Measurements from ENCODE around the gene SMARCC2. TPM values are rescaled to one million over a fixed set of nuclear protein-coding genes. Genes with fewer than 3 reads are reported as not detected.
A peak's percentile ranks its signal among the peaks of the same experiment; 100 is the strongest.

The SMARCC2 gene
- total and polyA plus RNA-seq, 9 of the 15 experiments (the other 6 are each of a cell fraction or from before 2014, with no cell fraction given) = 11.9 to 86.0 (median 36.6) TPM

GRCh38 chr12:56126732-56127239 is 62.5 kb downstream of the SMARCC2 start (continued):
- TF ChIP-seq ZBTB49 (CRISPR knock-in tag; IDR thresholded peaks at IDR 0.05; ENCODE audit: borderline replicate concordance) (no peak), KAT8 (IDR thresholded peaks at IDR 0.05; ENCODE audit: low read depth) (no peak), BRF1 (IDR thresholded peaks at IDR 0.05; ENCODE audit: borderline replicate concordance, extremely low read depth, insufficient read length) (no peak), FOXA3 (CRISPR knock-in tag; conservative IDR thresholded peaks at IDR 0.05 in 1 of 2, IDR thresholded peaks at IDR 0.05 in 1 of 2) (peak; percentile 93 to 99), ETV1 (tag; conservative IDR thresholded peaks at IDR 0.05; ENCODE audit: low read depth) (peak; percentile 79), ZNF41 (CRISPR knock-in tag; conservative IDR thresholded peaks at IDR 0.05) (no peak), ZZZ3 (IDR thresholded peaks at IDR 0.05) (no peak), ZNF184 (CRISPR knock-in tag; IDR thresholded peaks at IDR 0.05) (no peak), RBFOX2 (IDR thresholded peaks at IDR 0.05; ENCODE audit: low read depth, low read length) (peak; percentile 58), ZSCAN32 (CRISPR knock-in tag; IDR thresholded peaks at IDR 0.05) (peak; percentile 37; the same call in 1 of the 2 replicates), RBM14 (IDR thresholded peaks at IDR 0.05; ENCODE audit: borderline replicate concordance, insufficient read depth, low read depth, low read length) (no peak), ELF4 (CRISPR knock-in tag; IDR thresholded peaks at IDR 0.05) (no peak), ZC3H4 (CRISPR knock-in tag; IDR thresholded peaks at IDR 0.05; ENCODE audit: borderline replicate concordance) (no peak), MCM5 (IDR thresholded peaks at IDR 0.05; ENCODE audit: low read depth) (no peak), ZBTB9 (CRISPR knock-in tag; IDR thresholded peaks at IDR 0.05) (no peak), EP400 (IDR thresholded peaks at IDR 0.05) (peak; percentile 73), NR1H2 (CRISPR knock-in tag; IDR thresholded peaks at IDR 0.05) (no peak), PURB (CRISPR knock-in tag; IDR thresholded peaks at IDR 0.05; ENCODE audit: low read depth) (no peak), MXD1 (CRISPR knock-in tag; IDR thresholded peaks at IDR 0.05; ENCODE audit: borderline replicate concordance, poor library complexity, severe bottlenecking) (no peak), ADNP (tag; IDR thresholded peaks at IDR 0.05) (no peak), ELF2 (CRISPR knock-in tag; IDR thresholded peaks at IDR 0.05) (no peak), ZBTB1 (CRISPR knock-in tag; IDR thresholded peaks at IDR 0.05; ENCODE audit: borderline replicate concordance, low read depth) (no peak), NELFE (IDR thresholded peaks at IDR 0.05; ENCODE audit: insufficient read depth, insufficient read length) (no peak), POLR2AphosphoS5 (IDR thresholded peaks at IDR 0.05; ENCODE audit: control insufficient read depth, insufficient read depth, low read depth, low read length) (peak; percentile 62; the same call in 1 of the 2 replicates), MIER1 (IDR thresholded peaks at IDR 0.05; ENCODE audit: low read depth) (no peak), NUFIP1 (IDR thresholded peaks at IDR 0.05; ENCODE audit: partially characterized antibody) (no peak)

Data from K562 (cell line).